GM12873 (cell line): Measurements from ENCODE around the gene PAX8.

Source experiments
- CTCF ChIP-seq: IDR thresholded peaks from 2 replicates; pipeline ENCODE4 v1.5.1; 2012; ENCODE audit warnings: low read depth, mild to moderate bottlenecking, moderate library complexity, low read length, control low read depth; ENCODE audit not compliant: insufficient read depth; ENCODE audit errors: missing control alignments

The PAX8 gene

GRCh38 chr2:113304702-113305101, 26.0 kb upstream of the PAX8 start:
- TF ChIP-seq CTCF, result no peak

- no peak for TF ChIP-seq CTCF
Measured at GRCh38 chr2:113300281-113300680, 21.6 kb upstream of the PAX8 start.

- no peak for TF ChIP-seq CTCF
Measured at GRCh38 chr2:113298176-113298575, 19.5 kb upstream of the PAX8 start.

- peak; percentile 57 for TF ChIP-seq CTCF
Measured at GRCh38 chr2:113297590-113297989, 18.9 kb upstream of the PAX8 start.

GRCh38 chr2:113291191-113291590, 12.5 kb upstream of the PAX8 start:
- no peak for TF ChIP-seq CTCF

GRCh38 chr2:113285816-113286215, 7.1 kb upstream of the PAX8 start:
- TF ChIP-seq CTCF, result no peak

- TF ChIP-seq CTCF, result no peak
Measured at GRCh38 chr2:113284476-113284875, 5.8 kb upstream of the PAX8 start.
